Kidney epithelial cell (primary cell): ENCODE results near the gene MRTFB. TPM values are rescaled to one million over a fixed set of nuclear protein-coding genes. Genes with fewer than 3 reads are reported as not detected.
"Not testable (repeated sequence)": the region's sequence is repeated elsewhere in the genome, so short reads cannot be mapped to it uniquely, and the experiment has no call there.

Source experiments
- DNase-seq: peaks from one replicate; pipeline ENCODE4 v3.0.0-alpha.2; 2010; ENCODE audit warnings: low read depth
- H3K27me3 ChIP-seq: 2 replicates; pipeline ENCODE4 v1.6.0; 2011; ENCODE audit warnings: low read length; ENCODE audit not compliant: control insufficient read depth, insufficient read depth
- H3K36me3 ChIP-seq: 2 replicates; pipeline ENCODE4 v1.5.1; 2011; ENCODE audit warnings: low read length; ENCODE audit not compliant: control insufficient read depth, insufficient read depth
- H3K4me3 ChIP-seq: 2 replicates; pipeline ENCODE4 v1.5.1; 2011; ENCODE audit warnings: low read depth, mild to moderate bottlenecking, control low read depth, low read length
- total RNA-seq: library from RNA; depleted of rRNA; stranded (reverse); fragments of >200 nt; gene quantifications from 2 replicates; pipeline ENCODE4 v1.2.3, GENCODE V29; 2015
- TF ChIP-seq, protein P1 (sequence below): IDR thresholded peaks from 2 replicates; pipeline ENCODE4 v1.5.1; 2011; ENCODE audit warnings: mild to moderate bottlenecking, moderate library complexity, low read length, control low read depth, inconsistent platforms; ENCODE audit not compliant: insufficient read depth, poor library complexity, severe bottlenecking

Gene MRTFB
- total RNA-seq, 1 donor from 2014 or later: 15.8 TPM

- Histone ChIP-seq H3K27me3 (no peaks in the 10 kb centered on the region), H3K4me3 (no peak overlapping the region), H3K36me3 (no peaks in the 10 kb centered on the region)
- TF ChIP-seq, protein P1, sequence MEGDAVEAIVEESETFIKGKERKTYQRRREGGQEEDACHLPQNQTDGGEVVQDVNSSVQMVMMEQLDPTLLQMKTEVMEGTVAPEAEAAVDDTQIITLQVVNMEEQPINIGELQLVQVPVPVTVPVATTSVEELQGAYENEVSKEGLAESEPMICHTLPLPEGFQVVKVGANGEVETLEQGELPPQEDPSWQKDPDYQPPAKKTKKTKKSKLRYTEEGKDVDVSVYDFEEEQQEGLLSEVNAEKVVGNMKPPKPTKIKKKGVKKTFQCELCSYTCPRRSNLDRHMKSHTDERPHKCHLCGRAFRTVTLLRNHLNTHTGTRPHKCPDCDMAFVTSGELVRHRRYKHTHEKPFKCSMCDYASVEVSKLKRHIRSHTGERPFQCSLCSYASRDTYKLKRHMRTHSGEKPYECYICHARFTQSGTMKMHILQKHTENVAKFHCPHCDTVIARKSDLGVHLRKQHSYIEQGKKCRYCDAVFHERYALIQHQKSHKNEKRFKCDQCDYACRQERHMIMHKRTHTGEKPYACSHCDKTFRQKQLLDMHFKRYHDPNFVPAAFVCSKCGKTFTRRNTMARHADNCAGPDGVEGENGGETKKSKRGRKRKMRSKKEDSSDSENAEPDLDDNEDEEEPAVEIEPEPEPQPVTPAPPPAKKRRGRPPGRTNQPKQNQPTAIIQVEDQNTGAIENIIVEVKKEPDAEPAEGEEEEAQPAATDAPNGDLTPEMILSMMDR: no peak
- no peak for DNase-seq
Measured at GRCh38 chr16:14043793-14044192, 27.3 kb upstream of the MRTFB start.

DNA sequence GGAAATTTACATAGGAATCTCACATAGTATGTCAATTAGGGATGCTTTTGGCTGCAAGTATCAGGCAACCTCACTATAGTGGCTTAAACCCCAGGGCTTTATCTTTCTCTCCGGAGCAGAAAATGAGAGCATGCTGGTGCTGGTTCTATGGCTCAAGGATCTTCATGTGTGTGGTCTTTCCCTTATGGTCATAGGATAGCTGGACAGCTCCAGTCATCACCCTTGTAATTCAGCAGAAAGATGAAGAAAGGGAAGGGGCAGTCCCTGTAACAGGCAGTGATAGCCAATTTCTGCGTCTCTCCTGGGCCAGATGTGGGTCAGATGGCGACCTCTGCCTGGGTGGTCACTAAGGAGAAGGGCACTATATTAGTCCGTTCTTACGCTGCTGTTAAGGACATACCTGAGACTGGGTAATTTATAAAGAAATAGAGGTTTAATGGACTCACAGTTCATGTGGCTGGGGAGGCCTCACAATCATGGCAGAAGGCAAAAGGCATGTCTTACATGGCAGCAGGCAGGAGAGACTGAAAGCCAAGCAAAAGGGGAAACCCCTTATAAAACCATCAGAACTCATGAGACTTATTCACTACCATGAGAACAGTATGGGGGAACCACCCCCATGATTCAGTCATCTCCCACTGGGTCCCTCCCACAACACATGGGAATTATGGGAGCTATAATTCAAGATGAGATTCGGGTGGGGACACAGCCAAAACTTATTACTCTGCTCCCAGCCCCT lies 23.8 kb upstream of the MRTFB start:
- H3K4me3 ChIP-seq, H3K36me3 ChIP-seq, DNase-seq, H3K27me3 ChIP-seq: not testable (repeated sequence)

GRCh38 chr16:14050291-14051027 lies 20.7 kb upstream of the MRTFB start:
- peak; percentile 71 for DNase-seq
- TF ChIP-seq, protein P1: no peak
- H3K27me3 ChIP-seq: no peaks in the 10 kb centered on the region
- H3K36me3 ChIP-seq: no peaks in the 10 kb centered on the region
- no peak overlapping the region for H3K4me3 ChIP-seq

DNA sequence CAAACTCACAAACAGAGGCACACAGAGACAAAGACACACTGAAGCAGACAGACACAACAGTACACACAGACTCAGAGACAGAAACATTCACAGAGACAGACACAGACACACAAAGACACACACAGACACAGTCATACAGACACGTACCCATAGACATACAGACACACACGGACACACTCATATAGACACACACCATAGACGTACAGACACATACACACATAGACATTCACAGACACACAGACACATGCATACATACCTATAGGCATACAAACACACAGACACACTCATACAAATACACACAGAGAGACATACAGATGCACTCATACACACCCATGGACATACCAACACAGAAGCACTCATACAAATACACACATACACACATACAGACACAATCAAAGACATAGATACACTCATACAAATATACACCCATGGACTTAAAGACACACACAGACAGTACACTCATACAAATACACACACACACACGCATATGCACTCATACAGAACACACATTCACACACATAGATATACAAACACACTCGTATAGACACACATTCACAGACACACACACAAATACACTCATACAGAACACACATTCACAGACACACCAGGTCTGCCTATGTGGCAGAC lies 19.9 kb upstream of the MRTFB start:
- Histone ChIP-seq H3K36me3 (no peaks in the 10 kb centered on the region), H3K4me3 (no peak overlapping the region), H3K27me3 (no peaks in the 10 kb centered on the region)
- no peak for DNase-seq
- TF ChIP-seq, protein P1: no peak

GRCh38 chr16:14056970-14057369 lies 14.1 kb upstream of the MRTFB start:
- TF ChIP-seq, protein P1: no peak
- H3K27me3 ChIP-seq: no peaks in the 10 kb centered on the region
- H3K4me3 ChIP-seq: no peak overlapping the region
- no peaks in the 10 kb centered on the region for H3K36me3 ChIP-seq
- DNase-seq: no peak

GRCh38 chr16:14057878-14058382 lies 13.2 kb upstream of the MRTFB start:
- DNase-seq: no peak
- Histone ChIP-seq H3K36me3 (no peaks in the 10 kb centered on the region), H3K27me3 (no peaks in the 10 kb centered on the region), H3K4me3 (no peak overlapping the region)
- TF ChIP-seq, protein P1: no peak
